Measurements from ENCODE around the gene MAPK9.

Gene MAPK9

DNA sequence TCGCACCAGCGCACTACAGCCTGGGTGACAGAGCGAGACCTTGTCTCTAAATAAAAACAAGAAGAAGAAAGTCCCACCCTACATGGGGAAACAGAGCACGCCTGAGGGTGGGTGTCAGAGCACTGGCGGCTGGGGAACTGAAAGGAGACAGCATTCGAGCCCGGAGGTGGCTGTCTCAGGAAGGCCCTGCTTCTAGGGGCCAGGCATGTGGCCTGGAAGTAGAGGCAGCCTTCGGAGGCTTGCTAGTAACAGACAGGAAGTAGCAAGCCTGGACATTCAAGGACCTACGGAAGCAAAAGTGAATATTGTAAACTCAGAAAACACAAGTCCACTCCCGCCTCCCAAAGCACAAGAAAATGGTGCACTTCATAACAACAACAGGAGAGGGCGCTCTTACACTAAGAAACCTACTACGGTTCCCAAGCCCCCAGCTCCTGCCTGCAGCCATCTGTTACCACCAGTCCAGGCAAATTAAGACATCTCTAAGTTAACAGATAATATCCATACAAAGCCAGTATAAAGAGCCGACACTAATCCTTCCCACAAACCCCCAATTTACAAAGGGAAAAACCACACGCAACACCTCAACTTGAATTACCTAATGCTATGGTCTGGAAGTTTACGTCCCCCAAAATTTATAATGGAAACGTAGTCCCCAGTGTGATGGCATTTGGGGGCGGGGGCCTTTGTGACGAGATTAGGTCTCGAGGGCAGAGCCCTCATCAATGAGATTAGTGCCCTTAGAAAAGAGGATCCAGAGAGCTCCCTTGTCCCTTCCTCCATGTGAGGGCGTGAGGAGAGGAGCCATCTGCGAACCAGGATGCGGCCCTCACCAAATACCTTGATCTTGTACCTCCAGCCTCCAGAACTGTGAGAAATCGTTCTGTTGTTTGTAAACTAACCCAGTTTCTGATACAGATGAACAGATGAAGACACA, 90.6 kb downstream of the MAPK9 start:
- DNase-seq, result peak; percentile 38 to 45

DNA sequence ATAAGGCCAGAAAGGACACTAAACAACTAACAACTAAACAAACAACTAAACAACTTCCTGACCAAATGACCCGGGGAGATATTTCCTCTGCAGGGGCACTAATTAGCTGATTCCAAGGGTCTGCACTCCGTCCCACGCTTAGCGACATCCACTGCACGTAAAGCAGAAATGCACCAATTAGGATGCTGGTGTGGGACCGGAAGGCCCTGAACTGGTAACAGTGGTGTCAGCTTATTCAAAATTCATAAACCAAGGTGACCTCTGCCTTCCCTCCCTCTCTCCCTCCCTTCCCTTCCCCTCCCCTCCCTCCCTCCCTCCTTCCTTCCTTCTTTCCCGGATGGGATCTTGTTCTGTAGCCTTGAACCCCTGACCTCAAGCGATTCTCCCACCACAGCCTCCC, 92.5 kb downstream of the MAPK9 start:
- DNase-seq, result no peak

DNA sequence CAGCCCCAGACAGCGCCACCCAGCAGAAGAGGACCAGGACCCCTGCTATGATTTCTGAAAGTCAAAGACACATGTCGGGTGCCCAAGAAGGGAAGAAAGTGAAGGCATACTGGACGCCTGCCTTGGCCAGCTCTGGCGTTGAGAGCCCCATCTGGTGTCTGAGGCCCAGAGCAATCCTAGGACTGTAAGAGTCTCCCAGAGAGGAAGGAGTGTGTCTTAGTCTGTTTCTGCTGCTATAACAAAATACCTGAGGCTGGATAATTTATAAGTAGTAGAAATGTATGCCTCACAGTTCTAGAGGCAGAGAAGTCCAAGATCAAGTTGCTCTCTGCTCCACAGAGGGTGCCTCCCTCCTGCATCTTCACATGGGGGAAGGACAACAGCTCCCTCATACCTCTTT, 93.7 kb downstream of the MAPK9 start:
- no peak for DNase-seq

DNA sequence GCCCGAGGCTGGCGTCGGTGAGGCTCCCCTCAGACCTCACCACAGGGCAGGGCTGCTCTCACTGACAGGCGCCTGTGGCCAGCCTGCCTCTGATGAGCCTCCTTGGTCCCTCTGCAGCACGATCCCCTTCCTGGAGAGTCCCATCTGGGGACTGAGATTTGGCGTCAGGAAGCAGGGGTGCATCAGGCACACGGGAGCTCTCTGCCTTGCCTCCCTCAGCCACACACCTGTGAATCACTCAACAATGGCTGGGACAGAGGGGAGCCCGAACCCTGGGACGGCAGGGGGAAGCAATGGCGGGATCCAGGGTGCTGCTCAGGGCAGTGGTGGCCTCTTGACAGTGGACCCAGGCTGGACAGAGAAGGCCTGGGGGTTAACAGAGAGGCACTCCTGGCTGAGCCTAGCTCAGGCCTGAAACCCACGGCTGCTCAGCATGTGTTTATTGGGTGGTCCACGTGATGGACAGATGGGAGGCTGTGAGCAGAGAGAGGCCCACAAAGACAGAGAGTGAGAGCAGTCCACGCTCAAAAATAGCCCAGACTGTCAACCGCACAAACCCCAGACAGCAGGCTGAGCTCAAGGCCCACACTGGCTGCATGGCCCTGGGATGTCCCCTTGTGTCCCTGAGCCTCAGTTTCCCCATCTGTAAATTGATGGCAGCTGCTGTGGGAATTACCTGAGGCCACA, 94.7 kb downstream of the MAPK9 start:
- no peak for DNase-seq

DNA sequence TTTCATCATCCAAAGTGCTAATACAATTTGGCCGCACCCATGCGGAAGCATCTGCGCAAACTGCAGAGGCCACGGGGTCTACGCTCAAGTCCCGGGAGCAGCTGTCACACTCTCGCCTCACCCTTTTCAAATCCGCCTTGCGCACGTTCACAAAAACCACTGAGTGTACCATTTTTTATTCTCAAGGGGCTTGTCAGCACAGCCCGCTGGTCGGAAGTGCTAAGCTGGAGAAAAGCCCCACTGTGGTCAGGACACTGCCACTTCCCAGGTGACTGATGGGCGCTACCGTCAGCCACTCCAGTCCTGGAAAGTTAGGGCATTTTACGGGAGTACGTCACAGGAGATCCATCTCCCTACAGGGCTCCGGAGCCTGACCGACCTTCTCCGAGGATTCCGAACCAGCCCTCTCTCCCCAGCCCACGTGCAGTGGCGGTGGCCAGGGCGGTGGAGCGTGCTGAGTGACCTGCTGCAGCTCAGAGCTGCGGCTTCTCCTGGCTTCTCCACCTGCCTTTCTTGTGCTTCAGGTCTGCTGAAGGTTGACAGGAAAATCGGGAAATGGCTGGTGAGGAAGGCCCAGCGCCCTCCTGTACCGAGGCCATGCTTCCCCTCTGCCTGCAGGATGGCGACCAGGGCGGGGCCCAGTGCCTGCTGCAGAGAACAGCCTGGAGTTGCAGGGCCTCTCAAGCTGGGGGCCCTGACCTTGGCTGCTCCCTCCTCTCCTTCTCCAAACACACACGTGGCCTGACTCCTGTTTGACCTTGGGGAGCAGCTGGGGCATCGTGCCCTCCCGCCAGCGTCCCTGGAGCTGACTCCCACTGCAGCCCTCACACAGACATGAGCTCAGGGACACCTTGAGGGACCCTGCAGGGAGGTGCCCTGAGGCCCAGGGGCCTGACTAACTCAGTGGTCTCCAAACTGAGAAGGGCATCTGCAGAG, 97.2 kb downstream of the MAPK9 start:
- no peak for DNase-seq

DNA sequence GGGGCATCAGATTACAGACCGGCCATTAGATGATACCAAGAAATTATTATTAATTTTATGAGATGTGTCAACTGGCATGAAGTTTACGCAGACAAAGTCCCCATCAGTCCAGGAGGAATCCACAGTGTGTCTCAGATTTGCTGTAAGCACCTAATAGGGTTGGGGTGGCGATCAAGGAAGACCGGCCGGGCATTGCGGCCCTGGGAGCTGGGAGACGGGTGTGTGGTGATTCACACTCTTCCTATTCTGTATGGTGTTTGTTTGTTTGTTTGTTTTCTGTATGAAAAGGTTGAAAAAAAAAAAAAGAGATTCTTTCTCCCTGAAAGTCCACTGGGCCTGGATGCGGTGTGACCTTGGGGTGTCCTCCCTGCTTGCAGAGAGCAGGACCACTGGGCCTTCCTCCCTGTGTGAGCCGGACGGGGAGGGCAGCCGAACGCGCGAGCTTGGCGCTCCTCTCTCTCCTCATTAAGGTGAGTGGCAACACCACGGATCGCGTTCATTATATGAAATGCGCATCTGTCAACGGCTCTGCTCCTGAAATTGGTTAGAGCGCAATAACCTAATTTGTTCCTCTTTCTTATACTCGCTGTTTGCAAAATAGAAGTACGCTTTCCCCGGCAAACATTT, 98.0 kb downstream of the MAPK9 start:
- DNase-seq, result no peak

DNA sequence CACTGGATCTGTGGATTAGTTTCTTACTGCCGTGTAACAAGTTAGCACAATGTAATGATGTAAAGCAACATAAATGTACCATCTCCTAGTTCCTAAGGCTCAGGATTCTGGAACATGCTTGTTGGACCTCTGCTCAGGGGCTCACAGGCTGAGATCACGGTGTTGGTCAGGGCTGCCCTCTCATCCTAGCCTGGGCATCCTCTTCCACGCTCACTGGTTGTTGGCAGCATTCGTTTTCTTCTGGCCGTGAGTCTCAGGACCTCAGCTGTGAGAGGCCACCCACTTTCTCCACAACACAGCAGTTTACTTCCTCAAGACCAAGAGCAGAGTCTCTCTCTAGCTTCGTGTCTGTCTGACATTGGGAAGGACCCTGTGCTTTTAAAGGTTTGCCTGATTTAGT, 100.2 kb downstream of the MAPK9 start:
- no peak for DNase-seq

DNA sequence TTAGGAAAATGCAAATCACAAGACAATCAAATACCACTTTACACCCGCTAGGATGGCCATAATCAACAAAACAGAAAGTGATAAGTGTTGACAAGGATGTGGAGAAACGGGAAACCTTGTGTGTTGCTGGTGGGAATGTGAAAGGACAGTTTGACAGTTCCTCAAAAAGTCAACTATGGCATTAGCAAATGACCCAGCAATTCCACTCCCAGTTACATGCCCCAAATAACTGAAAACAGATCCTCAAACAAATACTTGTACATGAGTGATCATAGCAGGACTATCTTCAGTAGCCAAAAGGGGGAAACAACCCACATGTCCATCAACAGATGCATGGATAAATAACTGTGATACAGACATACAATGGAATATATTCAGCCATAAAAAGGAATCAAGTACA, 104.1 kb downstream of the MAPK9 start:
- DNase-seq, result no peak
